ENCODE results near the gene SPTBN1.
A peak's percentile ranks its signal among the peaks of the same experiment; 100 is the strongest.

The SPTBN1 gene

DNA sequence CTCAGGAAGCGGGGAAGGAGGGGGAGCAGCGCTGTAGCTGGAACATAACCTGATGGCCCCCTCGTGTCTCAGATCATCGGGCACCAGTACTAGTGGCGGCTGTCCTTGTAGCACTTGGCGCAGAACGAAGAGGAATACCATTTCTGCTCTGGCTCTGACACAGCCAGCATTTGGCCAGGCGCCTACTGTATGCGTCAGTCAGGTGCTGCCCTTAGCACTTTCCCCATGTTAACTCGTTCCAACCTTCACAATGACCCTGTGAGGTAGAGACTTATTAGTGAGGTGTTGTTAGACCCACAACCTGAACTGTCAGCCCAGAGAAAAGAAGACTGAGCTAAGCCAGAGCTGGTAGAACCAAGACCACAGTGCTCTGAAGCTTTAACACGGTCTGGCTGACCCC lies 219.6 kb downstream of the SPTBN1 start:
- no peak for DNase-seq (ENCODE audit: low read depth)

DNA sequence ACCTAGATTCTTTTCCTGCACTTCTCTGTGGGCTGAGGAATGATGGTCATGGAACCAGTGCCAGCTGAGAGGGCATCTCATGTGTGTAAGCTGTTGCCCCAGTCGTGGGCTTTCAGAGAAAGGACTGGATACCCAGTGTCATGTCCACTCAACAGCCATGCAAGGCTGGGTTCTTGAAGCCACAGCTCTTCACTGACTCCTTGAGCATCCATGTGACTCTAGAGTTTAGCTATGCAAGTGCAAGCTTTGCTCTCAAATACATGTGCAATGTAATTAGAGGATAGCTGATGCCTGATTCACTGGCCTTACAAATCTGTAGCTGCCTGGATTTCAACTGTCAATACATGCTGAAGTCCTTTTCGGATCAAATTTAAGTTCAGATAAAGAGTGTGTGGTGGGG lies 220.5 kb downstream of the SPTBN1 start:
- TF ChIP-seq MYC (IDR thresholded peaks at IDR 0.05; ENCODE audit: low read depth, low read length), result no peak
- TF ChIP-seq, protein P1, sequence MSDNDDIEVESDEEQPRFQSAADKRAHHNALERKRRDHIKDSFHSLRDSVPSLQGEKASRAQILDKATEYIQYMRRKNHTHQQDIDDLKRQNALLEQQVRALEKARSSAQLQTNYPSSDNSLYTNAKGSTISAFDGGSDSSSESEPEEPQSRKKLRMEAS (IDR thresholded peaks at IDR 0.05; ENCODE audit: low read depth, low read length), result no peak
- TF ChIP-seq, protein P2, sequence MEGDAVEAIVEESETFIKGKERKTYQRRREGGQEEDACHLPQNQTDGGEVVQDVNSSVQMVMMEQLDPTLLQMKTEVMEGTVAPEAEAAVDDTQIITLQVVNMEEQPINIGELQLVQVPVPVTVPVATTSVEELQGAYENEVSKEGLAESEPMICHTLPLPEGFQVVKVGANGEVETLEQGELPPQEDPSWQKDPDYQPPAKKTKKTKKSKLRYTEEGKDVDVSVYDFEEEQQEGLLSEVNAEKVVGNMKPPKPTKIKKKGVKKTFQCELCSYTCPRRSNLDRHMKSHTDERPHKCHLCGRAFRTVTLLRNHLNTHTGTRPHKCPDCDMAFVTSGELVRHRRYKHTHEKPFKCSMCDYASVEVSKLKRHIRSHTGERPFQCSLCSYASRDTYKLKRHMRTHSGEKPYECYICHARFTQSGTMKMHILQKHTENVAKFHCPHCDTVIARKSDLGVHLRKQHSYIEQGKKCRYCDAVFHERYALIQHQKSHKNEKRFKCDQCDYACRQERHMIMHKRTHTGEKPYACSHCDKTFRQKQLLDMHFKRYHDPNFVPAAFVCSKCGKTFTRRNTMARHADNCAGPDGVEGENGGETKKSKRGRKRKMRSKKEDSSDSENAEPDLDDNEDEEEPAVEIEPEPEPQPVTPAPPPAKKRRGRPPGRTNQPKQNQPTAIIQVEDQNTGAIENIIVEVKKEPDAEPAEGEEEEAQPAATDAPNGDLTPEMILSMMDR (IDR thresholded peaks at IDR 0.05; ENCODE audit: low read depth, low read length), result no peak
- TF ChIP-seq POLR2A (IDR thresholded peaks at IDR 0.05; ENCODE audit: extremely low read depth, insufficient read length), result no peak
- no peak for DNase-seq (ENCODE audit: low read depth)
- H3K4me3 ChIP-seq (ENCODE audit: low read depth, low read length), result no peak overlapping the region

More for the DNA sequence above, 219.6 kb downstream of the SPTBN1 start:
- TF ChIP-seq, protein P2 (IDR thresholded peaks at IDR 0.05; ENCODE audit: low read depth, low read length), result no peak
- TF ChIP-seq, protein P1 (IDR thresholded peaks at IDR 0.05; ENCODE audit: low read depth, low read length), result no peak
- no peak for TF ChIP-seq POLR2A (IDR thresholded peaks at IDR 0.05; ENCODE audit: extremely low read depth, insufficient read length)
- no peak for TF ChIP-seq MYC (IDR thresholded peaks at IDR 0.05; ENCODE audit: low read depth, low read length)
- H3K4me3 ChIP-seq (ENCODE audit: low read depth, low read length), result no peak overlapping the region

DNA sequence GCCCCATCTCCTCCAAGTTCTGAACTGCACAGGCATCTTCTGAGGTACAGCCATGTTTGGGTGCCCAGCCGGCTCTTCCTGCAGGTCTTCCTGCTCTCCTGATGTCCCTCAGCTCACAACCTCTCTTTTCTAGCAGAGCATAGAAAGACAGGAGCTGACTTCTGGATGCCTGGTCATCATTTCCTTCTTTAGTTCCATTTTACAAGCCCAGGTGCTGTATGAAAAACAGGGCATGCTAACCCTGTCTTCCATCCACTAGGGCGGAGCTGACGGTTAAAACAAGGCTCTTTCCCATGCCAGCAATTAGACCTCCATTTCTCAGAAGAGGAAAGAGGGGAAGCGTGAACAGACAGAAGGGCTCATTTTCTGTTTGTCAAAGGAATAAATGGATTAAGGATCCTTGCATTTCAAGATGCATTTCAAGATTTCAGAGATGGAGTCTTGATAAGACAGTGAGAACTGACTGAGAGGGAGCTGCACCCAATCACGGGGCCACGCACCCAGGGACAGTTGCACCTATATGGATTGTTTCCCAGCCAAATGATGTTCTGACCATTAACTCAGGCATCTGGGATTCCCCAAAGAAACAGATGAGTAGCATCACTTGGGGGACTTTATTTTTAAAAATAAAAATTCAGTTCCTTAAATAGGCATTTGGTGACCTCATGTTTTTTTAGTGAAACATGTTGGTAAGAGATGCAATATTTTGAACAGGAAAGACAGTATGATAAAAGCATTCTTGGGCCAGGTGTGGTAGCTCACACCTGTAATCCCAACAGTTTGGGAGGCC lies 221.5 kb downstream of the SPTBN1 start:
- TF ChIP-seq, protein P1 (IDR thresholded peaks at IDR 0.05; ENCODE audit: low read depth, low read length), result no peak
- TF ChIP-seq, protein P2 (IDR thresholded peaks at IDR 0.05; ENCODE audit: low read depth, low read length), result no peak
- TF ChIP-seq POLR2A (IDR thresholded peaks at IDR 0.05; ENCODE audit: extremely low read depth, insufficient read length), result no peak
- no peak for TF ChIP-seq MYC (IDR thresholded peaks at IDR 0.05; ENCODE audit: low read depth, low read length)
- no peak for DNase-seq (ENCODE audit: low read depth)
- H3K4me3 ChIP-seq (ENCODE audit: low read depth, low read length), result no peak overlapping the region

DNA sequence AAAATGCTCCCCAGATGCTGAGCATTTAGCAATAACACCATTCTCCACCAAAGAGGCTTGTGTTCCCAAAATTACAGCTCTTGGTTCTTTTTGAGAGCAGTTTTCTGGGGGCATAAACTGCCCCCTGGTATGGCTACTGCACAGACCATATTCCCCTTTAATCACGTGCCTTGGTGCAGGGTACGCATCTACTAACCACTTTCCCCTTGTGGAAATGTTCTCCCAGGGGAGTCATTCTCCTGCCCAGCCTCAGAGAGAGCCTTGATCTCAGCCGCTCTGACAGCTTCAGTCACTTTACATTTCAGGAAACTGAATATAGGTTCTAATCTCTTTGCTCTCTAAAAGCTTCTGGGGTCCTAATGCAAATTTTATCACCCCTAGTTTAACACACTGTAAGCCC lies 222.6 kb downstream of the SPTBN1 start:
- TF ChIP-seq, protein P1 (IDR thresholded peaks at IDR 0.05; ENCODE audit: low read depth, low read length), result peak; percentile 53
- no peak for TF ChIP-seq POLR2A (IDR thresholded peaks at IDR 0.05; ENCODE audit: extremely low read depth, insufficient read length)
- 0 out of 2 replicates have a peak, but pooled peaks have one; percentile 19 for TF ChIP-seq MYC (IDR thresholded peaks at IDR 0.05; ENCODE audit: low read depth, low read length)
- TF ChIP-seq, protein P2 (IDR thresholded peaks at IDR 0.05; ENCODE audit: low read depth, low read length), result no peak
- no peak overlapping the region for H3K4me3 ChIP-seq (ENCODE audit: low read depth, low read length)
- peak; percentile 71 for DNase-seq (ENCODE audit: low read depth)

DNA sequence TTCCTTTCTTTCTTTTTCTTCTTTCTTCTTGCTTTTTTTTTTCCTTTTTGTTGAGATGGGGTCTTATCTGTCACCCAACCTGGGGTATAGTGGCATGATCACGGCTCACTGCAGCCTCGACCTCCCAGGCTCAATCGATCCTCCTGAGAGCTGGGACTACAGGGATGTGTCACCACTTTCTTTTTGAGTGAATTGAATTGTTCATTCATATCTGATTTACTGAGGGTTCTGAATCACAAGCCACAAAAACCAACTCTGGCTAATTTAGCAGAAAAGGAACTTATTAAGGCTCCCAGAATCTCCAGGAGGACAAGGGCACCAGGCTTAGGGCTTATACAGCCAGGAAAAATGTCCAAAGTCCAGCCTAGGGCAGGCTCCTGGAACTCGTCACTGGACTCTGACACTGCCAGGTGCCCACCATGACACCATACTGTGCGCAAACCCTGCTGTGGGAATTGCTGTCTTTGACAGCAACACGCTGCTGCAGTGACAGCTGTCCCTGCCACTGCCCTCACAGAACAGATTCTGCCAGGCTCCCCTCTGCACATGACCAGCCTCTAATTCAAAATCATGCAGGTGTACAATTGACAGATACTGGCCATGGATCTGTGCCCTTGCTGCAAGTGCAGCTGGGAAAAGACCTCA lies 224.4 kb downstream of the SPTBN1 start:
- DNase-seq (ENCODE audit: low read depth), result peak; percentile 61
- TF ChIP-seq MYC (IDR thresholded peaks at IDR 0.05; ENCODE audit: low read depth, low read length) (no peak), POLR2A (IDR thresholded peaks at IDR 0.05; ENCODE audit: extremely low read depth, insufficient read length) (no peak)
- TF ChIP-seq, protein P1 (IDR thresholded peaks at IDR 0.05; ENCODE audit: low read depth, low read length), result no peak
- TF ChIP-seq, protein P2 (IDR thresholded peaks at IDR 0.05; ENCODE audit: low read depth, low read length), result no peak
- H3K4me3 ChIP-seq (ENCODE audit: low read depth, low read length), result no peak overlapping the region
